NCI-H1930 (cell line): Measurements from ENCODE around the gene HEXIM2.
A peak's percentile ranks its signal among the peaks of the same experiment; 100 is the strongest.
"Not testable (repeated sequence)": the region's sequence is repeated elsewhere in the genome, so short reads cannot be mapped to it uniquely, and the experiment has no call there.

Source experiments
- DNase-seq, 2 experiments: peaks; one replicate each; lab custom pipeline; 2025; lab: John Stamatoyannopoulos, UW

HEXIM2 gene

GRCh38 chr17:45161288-45162024 lies at the start of gene HEXIM2:
Gene HEXIM2 (plus strand): TSS chr17:45161875. CDS start chr17:45162794, 919 bp downstream.
- DNase-seq, result peak; percentile 98 to 100

DNA sequence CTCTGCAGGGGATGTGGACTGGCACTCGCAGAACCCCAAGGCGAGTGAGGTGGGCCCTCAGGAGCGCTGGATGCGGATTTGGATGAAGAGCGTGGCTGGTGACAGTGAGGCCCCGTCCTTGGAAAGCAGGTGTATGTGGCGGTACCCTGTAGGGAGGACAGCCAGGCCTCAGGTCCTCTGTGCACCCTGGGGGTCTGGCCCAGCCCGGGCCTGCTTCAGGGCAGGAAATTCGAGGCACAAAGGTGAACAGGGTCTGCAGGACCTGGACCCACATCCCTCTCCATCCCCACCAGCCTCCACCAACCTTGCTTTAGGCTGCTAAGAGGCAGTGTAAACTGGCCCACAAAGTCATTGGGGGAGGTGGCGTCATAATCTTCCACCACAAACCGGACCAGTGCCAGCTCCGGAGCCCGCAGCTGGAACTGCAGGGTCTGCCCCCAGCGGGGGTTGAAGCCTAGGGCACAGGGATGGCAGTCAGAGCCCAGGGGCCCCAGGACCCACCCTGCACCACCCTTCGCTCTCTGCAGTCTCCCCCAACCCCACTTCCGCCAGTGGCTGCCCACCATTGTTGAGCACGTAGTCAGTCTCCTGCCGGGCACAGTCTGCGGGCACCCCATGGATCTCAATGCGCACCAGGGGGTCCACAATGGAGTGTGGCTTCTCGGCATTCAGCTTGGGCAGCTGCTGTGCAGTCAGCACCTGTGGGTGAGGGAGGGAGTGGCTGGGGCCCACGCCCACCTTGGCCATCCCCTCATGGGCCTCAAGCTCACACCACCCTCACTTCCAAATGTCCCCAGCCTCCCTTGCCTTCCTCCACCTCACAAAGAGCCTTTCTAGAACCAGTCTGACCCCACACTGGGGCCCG lies 48.9 kb upstream of the HEXIM2 start:
- no peak for DNase-seq

- DNase-seq, result no peak
These were observed 48.3 kb upstream of the HEXIM2 start for GRCh38 chr17:45113424-45113754.

DNA sequence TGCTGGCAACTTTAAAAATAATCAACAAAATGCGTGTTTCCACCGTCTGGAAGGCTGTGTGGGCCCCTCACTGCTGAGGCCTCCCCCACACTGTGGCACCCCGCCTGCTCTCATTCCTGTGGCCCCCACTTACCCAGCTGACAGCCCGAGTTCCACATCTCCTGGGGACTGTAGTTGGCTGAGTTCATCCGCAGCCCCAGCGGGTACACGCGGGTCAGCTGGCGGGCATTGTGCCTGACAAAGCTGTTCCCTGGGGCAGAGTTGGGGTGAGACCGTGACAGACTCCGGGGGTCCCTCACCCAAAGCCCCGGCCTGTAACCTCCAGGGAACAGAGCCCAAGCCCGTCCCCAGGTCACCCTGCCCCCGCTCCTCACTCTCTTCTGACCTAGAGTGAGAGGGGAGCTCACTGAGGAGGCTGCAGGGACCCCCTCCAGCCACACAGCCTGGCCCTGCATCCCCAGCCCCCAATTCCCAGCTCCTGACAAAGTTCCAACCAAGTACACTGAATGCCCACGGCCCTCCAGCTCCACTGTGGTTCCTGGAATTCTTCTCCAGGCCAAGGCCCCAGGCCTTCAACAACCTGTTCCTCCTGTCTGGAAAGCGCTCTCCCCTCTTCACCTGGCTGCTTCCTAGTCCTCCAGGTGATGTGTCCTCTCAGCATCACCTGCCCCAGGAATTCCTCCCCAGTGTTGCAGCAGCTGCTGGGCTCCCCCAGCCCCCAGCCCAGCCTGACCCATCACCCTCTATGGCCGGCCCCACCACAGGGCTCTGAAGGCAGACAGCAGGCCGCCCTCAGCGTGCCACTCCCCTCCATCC lies 47.4 kb upstream of the HEXIM2 start:
- DNase-seq, result no peak

DNA sequence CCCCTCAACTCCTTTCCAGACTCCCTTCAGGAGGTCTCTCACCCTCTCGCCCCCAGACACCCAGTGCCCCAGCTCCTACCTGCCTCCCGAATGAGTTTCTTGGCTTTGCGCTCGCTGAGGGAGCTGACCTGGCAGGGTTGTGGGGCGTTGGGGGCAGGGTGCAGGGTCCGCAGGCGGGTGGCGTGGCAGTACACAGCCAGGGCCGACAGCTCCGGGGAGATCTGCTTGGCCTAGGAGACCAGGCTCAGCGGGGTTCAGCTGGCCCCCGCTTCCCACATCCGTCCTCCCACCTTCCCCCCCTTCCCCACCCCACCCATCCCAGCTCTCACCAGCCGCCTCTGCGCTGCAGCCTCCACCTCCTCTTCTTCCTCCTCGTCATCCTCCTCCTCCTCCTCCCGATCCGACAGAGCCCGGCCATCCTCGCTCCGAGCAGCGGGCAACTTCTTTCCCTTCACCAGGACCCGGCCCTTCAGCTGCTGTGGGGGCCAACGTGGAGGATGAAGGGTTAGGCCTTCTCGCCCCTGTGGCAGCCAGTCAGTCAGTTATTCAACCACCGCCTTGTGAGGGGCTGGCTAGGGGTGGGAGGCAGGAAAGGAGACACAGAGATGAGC lies 46.6 kb upstream of the HEXIM2 start:
- no peak for DNase-seq

GRCh38 chr17:45115871-45116270 lies 45.8 kb upstream of the HEXIM2 start:
- DNase-seq, result no peak

DNA sequence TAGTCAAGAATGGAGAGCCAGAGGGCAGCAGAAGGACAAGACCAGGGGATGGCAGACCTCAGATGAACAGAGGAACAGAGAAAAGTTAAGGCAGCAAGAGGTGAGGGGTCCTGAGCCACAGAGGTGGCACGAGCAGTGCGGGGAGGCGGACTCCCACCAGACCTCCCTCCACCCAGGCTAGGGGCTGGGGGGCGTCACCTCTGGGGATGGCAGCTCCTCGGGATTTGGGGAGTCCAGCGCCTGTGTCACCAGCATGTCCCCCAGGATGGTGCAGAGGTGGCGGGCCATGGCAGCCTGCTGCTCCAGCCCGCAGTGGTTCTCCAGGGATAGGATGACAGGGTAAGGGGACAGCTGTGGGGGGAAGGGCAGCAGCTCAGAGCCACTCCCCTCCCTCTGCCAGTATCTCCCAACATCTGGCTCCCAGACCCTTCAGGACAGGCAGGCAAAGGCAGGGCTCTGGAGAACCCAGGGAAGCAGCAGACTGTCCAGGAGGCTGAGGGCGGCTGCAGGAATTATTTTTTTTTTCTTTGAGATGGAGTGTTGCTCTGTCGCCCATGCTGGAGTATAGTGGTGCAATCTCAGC lies 45.1 kb upstream of the HEXIM2 start:
- no peak for DNase-seq

DNA sequence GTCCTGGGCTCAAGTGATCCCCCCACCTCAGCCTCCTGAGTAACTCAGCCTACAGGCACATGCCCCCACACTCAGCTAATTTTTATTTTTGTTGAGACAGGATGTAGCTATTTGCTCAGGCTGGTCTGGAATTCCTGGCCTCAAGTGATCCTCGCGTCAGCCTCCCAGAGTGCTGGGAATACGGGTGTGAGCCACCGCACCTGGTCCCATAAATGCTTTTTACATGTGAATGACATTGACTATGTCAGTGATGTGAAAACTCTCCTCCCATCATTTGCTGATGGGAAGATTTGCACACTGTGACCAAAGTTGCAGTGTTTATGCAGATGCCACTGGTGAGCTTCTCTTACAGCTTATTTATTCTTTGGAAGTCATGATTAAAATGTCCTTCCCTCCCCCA lies 44.3 kb upstream of the HEXIM2 start:
- DNase-seq, result no peak

DNA sequence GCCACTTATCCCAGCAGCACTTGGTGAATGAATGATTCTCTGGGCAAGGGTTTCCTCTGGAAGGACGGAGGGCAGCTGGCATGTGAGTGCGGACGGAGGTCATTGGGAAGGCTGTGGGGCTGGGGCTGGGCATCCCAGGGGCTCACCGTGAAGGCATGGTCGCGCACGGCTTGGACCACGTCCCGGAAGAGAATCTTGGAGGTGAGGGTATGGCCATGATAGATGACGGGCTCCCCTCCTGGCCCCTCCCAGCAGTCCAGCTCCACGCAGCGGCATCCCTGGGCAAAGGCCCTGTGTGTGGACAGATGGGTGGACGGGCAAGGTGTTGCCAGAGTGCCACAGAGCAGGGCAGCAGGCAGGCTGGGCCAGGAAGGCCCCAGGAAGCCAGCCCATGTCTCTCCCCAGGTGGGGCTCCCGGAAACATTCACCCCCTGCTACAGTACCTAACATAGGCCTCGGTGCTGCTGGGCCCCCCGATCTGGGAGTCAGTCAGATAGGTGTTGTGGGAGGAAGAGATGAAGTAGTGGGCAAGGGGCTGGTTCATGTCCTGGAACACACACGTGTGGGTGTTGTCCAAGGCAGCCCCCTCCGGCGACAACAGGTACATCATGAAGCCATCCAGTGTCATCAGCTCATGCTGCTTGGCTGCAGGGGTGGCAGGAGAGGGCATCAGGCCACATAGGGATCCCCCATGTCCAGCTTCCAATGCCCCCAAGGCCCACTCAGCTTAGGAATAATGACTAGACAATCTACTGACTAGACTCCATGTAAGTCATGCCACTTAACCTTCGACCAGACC lies 43.6 kb upstream of the HEXIM2 start:
- DNase-seq, result no peak

DNA sequence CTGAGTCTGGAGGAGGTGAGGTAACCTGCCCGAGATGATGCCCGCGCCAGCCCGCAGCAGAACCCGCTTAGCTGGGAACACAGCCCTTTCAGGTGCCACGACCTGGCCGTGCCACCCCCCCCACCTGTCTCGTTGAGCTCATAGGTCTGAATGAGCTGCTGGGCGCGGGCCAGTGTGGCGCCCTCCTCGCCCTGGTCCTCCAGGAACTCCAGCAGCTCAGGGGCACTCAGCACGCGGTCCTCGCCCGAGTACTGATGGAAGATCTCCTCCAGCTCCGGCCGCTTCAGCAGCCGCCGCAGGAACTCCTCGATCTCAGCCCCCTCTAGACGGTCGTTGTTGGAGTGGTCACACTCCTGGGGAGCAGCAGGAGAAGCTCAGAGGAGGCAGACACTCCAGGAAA lies 43.0 kb upstream of the HEXIM2 start:
- DNase-seq, result no peak

DNA sequence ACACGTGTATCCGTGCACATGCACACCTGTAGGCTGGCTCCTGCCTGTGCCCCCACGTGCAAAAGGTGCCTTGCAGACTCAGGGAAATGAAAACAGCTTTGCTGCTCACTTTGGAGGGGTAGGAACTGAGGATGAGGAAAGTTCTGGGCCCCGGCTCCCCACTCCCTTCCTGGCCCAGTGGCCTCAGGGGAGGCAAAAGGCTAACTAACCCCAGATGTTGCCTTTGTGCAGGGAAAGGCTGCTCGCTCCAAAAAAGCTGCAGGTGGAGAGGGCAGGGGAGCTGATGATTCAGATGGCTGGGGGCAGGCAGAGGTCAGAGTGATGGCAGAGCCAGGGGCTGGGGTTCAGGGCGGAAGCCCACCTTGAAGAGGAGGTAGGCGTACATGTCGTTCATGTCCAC lies 41.7 kb upstream of the HEXIM2 start:
- DNase-seq, result no peak

DNA sequence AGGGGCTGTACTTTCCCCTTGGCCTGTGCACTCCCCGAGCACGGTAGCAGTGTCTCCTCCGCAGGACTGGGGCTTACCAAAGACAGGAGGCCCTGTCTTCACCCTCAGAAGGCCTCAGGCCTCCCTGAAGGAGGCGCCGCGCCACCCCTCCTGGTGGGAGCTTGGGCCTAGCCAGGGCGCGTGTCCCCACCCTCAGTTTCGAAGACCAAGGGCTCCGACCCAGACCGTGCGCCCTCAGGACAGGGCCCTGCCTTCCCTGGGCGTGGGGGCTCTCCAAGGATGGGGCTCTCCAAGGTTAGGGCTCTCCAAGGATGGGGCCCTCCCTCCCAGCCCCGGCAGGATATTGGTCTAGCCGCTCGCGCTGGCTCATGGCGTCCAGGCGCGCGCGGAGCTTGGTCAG lies 41.1 kb upstream of the HEXIM2 start:
- no peak for DNase-seq

GRCh38 chr17:45121055-45121454 lies 40.6 kb upstream of the HEXIM2 start:
- DNase-seq, result no peak

- DNase-seq, result no peak
These were observed 38.5 kb upstream of the HEXIM2 start for GRCh38 chr17:45123076-45123770.

DNA sequence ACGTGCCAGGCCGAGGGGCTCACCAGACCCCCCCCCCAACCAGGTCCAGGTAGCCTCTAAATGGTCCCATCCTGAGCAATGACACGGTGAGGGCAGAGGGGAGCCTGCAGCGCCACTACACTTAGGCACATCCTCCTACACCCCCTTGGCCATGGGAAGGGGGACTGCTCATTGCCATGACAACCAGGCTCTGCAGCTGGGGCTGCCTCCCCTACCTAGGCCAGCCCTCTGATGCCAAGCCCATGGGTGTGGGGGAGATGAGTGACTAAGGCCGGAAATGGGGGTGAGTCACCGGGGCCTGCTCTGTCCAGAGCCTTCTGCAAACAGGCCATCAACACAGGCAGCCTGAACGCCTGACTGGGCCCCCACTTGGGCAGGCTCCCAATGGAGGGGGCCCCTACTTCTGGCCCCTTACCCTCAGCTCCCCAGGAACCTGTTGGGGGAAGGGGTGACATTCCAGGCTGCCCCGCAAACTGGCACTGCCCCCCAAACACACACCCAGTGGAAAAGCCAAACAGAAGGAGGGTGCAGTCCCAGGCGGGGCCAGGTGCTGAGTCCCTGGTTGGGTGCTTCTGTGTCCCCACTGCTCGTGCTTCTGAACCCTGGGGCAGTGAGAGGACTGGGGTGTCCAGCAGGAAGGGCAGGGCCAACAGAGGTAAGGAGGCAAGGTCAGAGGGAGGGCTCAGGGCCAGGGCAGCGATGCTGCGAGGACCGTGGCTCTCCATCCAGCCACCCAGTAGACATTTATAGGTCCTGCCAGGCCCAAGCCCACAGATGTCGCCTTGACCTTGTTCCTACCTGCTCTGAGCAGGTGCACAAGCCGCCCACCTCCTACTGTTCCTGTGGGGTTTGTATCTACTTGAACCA lies 37.5 kb upstream of the HEXIM2 start:
- no peak for DNase-seq

DNA sequence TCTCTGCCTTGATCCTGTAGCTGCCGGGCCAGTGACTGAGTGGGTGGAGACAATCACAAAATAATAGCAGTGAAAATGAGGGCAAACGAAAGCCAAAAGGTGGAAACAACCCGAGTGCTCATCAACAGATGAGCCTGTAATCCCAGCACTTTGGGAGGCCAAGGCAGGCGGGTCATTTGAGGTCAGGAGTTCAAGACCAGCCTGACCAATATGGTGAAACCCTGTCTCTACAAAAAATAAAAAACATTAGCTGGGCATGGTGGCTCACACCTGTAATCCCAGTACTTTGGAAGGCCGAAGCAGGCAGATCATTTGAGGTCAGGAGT lies 36.9 kb upstream of the HEXIM2 start:
- DNase-seq, result not testable (repeated sequence)

DNA sequence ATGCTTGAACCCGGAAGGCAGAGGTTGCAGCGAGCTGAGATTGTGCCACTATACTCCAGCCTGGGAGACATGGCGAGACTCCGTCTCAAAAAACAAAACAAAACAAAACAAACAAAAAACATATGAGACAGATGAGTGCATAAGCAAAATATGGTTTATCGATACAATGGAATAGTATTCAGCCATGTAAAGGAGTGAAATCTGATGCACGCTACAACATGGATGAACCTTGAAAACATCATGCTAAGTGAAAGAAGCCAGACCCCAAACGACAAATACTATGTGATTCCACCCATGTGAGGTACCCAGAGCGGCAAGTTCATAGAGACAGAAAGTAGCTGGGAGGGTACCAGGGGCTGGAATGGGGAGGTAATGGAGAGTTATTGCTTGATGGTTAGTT lies 36.2 kb upstream of the HEXIM2 start:
- no peak for DNase-seq

DNA sequence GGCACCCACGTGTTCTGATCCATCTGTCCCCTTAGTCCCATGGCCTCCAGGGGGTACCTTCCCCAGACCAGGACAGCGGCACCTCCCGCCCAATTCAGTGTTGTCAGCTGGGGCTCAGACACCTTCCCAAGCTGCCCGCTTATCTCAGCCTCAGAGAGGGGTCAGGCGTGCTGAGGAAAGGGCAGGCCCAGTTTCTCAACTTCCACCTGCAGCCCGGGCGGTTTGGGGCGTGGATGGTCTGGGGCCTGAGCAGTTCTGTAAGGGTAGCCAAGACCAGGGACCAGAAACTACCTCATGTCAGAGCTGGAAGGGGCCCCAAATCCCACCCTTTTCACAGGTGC lies 34.5 kb upstream of the HEXIM2 start:
- no peak for DNase-seq

DNA sequence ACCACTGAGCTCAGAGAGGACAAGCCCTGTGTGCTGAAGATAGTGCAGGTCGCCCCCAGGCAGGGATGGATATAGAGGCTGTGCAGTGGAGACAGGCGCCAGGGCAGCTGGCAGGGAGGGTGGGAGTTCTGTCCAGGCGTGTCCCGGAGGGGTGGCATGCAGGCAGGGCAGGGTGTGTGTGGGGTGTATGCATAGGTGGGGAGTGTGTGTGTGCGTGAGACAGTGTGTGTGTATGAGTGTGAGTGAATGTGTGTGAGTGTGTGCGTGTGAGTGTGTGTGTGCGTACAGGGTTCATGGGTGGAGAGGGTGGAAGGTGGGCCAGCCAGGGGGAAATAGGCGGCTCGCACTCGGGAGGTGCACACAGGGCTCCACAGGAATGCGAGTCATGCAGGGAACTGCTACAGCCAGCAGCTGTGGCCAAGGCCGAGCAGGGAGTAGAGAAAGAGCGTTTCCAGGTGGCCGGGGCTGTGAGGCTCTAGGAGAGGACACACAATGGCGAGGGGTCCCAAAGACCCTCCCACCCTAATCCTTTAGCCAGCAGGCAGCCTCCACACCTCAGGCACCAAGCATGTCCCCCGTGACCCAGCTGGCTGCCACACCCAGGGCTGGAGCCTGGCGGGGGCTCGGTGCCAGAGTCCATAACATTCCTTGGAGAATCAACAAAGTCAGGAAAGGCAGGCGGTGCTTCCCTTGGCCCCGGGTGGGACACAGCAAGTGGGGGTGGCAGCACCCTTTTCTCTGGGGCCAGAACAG lies 34.0 kb upstream of the HEXIM2 start:
- DNase-seq, result no peak
